Muscle layer of colon (tissue), 2 donors: ENCODE measurements around the gene TPM3.

ENCODE experiments used
- H3K27ac ChIP-seq: one replicate; pipeline ENCODE4 v1.7.0; 2013; ENCODE audit warnings: low read depth, mild to moderate bottlenecking, low read length, moderate library complexity
- H3K27me3 ChIP-seq, 2 donors: one replicate each; pipeline ENCODE4 v1.7.0; 2013; ENCODE audit warnings: low read length in 2 of 2, mild to moderate bottlenecking in 2 of 2; ENCODE audit not compliant: insufficient read depth in 2 of 2, control insufficient read depth in 1 of 2
- H3K36me3 ChIP-seq: one replicate; pipeline ENCODE4 v1.7.0; 2013; ENCODE audit warnings: mild to moderate bottlenecking, low read length; ENCODE audit not compliant: insufficient read depth
- H3K4me1 ChIP-seq: one replicate; pipeline ENCODE4 v1.7.0; 2013; ENCODE audit warnings: mild to moderate bottlenecking, low read length; ENCODE audit not compliant: insufficient read depth
- H3K4me3 ChIP-seq, 2 donors: one replicate each; pipeline ENCODE4 v1.7.0; 2013; ENCODE audit warnings: low read length in 2 of 2, low read depth in 1 of 2, mild to moderate bottlenecking in 1 of 2, moderate library complexity in 1 of 2
- H3K9ac ChIP-seq: one replicate; pipeline ENCODE4 v1.7.0; 2013; ENCODE audit warnings: low read length
- H3K9me3 ChIP-seq: one replicate; pipeline ENCODE4 v1.7.0; 2013; ENCODE audit warnings: mild to moderate bottlenecking, low read length
- donor health status: abdominal sarcoma.
- donor health status: Adenocarcinoma of cecum.

The TPM3 gene

GRCh38 chr1:154179946-154180687 lies 11.8 kb downstream of the TPM3 start:
- Histone ChIP-seq H3K36me3 (peaks cover 5% of the 10 kb centered on the region), H3K9me3 (no peaks in the 10 kb centered on the region), H3K9ac (no peak overlapping the region), H3K27me3 (no peaks in the 10 kb centered on the region), H3K27ac (no peak overlapping the region), H3K4me1 (peaks cover 57% of the 10 kb centered on the region), H3K4me3 (no peak overlapping the region)

GRCh38 chr1:154178911-154179811 lies 12.7 kb downstream of the TPM3 start:
- peaks cover 57% of the 10 kb centered on the region for H3K4me1 ChIP-seq
- H3K9me3 ChIP-seq = no peaks in the 10 kb centered on the region
- H3K9ac ChIP-seq = no peak overlapping the region
- no peaks in the 10 kb centered on the region for H3K27me3 ChIP-seq
- H3K27ac ChIP-seq = no peak overlapping the region
- peaks cover 8% of the 10 kb centered on the region for H3K36me3 ChIP-seq
- H3K4me3 ChIP-seq = no peak overlapping the region

DNA sequence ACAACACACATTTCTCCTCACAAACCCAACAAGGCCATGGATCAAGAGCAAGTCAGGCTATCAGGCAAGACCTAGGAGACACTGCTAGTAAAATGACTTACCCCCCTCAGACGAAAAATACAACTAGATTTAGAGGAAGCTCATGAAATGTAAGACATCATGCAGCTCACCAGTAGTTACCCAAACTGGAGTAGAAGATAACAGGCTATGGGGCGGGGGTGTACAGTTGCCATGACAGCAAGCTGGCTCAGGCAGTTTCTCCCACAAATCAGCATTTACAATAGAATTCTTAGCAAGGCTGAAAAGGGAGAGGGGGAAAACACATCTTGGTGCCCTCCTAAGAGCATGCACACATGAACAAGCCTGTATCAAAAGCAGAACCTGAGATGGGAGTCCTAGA lies 13.9 kb downstream of the TPM3 start:
- peaks cover 53% of the 10 kb centered on the region for H3K4me1 ChIP-seq
- H3K9ac ChIP-seq = no peak overlapping the region
- no peaks in the 10 kb centered on the region for H3K27me3 ChIP-seq
- H3K4me3 ChIP-seq = no peak overlapping the region
- no peaks in the 10 kb centered on the region for H3K9me3 ChIP-seq
- peaks cover 10% of the 10 kb centered on the region for H3K36me3 ChIP-seq
- no peak overlapping the region for H3K27ac ChIP-seq

GRCh38 chr1:154176337-154176736 lies 15.6 kb downstream of the TPM3 start:
- Histone ChIP-seq H3K27me3 (no peaks in the 10 kb centered on the region), H3K9me3 (no peaks in the 10 kb centered on the region), H3K36me3 (peaks cover 27% of the 10 kb centered on the region), H3K4me3 (no peak overlapping the region), H3K9ac (no peak overlapping the region), H3K27ac (no peak overlapping the region), H3K4me1 (peaks cover 46% of the 10 kb centered on the region)

DNA sequence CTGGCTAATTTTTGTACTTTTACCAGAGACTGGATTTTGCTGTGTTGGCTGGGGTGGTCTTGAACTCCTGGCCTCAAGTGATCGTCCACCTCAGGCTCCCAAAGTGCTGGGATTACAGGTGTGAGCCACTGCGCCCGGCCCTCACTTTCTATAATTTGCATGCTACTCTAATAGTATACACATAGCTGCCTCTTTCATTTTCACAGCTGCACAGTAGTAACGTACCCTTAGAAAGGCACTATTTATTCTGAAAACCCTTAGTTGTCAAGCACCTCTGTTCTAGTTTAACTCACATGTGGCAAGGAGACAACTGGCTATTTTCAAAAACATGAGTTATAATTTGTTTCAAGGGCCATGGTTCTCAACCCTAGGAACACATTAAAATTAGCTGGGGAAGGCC lies 17.2 kb downstream of the TPM3 start:
- H3K27ac ChIP-seq = no peak overlapping the region
- H3K36me3 ChIP-seq = peaks cover 44% of the 10 kb centered on the region
- H3K4me1 ChIP-seq = peaks cover 32% of the 10 kb centered on the region
- H3K4me3 ChIP-seq = no peak overlapping the region
- H3K9me3 ChIP-seq = no peaks in the 10 kb centered on the region
- H3K27me3 ChIP-seq = no peaks in the 10 kb centered on the region
- H3K9ac ChIP-seq = no peak overlapping the region

- no peaks in the 10 kb centered on the region for H3K9me3 ChIP-seq
- H3K4me3 ChIP-seq = no peak overlapping the region
- no peak overlapping the region for H3K27ac ChIP-seq
- no peaks in the 10 kb centered on the region for H3K27me3 ChIP-seq
- H3K9ac ChIP-seq = no peak overlapping the region
- H3K36me3 ChIP-seq = peaks cover 59% of the 10 kb centered on the region
- H3K4me1 ChIP-seq = peaks cover 11% of the 10 kb centered on the region
Measured at GRCh38 chr1:154171880-154172279, 20.0 kb downstream of the TPM3 start.

- Histone ChIP-seq H3K27ac (no peak overlapping the region), H3K4me3 (no peak overlapping the region), H3K9me3 (no peaks in the 10 kb centered on the region), H3K4me1 (peaks cover 4% of the 10 kb centered on the region), H3K36me3 (peaks cover 65% of the 10 kb centered on the region), H3K27me3 (no peaks in the 10 kb centered on the region), H3K9ac (no peak overlapping the region)
Measured at GRCh38 chr1:154171223-154171583, 20.7 kb downstream of the TPM3 start.

- Histone ChIP-seq H3K27me3 (no peaks in the 10 kb centered on the region), H3K4me3 (no peak overlapping the region), H3K36me3 (peaks cover 70% of the 10 kb centered on the region), H3K9me3 (no peaks in the 10 kb centered on the region), H3K27ac (no peak overlapping the region), H3K9ac (no peak overlapping the region), H3K4me1 (no peaks in the 10 kb centered on the region)
Measured at GRCh38 chr1:154170547-154171222, 21.2 kb downstream of the TPM3 start.

DNA sequence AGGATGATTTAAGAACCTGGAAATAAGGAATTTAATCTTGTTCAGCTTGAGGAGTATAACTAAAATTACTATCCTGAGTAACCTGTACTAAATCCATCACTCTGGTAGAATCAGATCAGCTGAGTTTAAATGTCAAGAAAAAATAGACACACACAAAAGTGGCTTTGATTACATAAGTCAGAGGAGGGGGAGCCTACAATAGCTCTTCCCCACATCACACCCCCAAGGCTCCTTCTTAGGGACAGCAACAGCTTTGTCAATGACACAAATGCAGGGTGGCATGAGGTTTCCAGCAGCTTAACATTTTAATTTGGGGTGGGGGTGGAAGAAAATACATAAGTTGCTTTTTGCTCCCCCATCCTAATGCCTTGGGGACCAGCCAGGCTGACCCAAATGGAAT lies 24.4 kb downstream of the TPM3 start:
- Histone ChIP-seq H3K4me3 (no peak overlapping the region), H3K36me3 (peaks cover 77% of the 10 kb centered on the region), H3K9ac (no peak overlapping the region), H3K27me3 (no peaks in the 10 kb centered on the region), H3K4me1 (no peaks in the 10 kb centered on the region), H3K9me3 (no peaks in the 10 kb centered on the region), H3K27ac (no peak overlapping the region)

GRCh38 chr1:154166207-154166606 lies 25.7 kb downstream of the TPM3 start:
- H3K4me3 ChIP-seq = no peak overlapping the region
- H3K36me3 ChIP-seq = peaks cover 65% of the 10 kb centered on the region
- H3K4me1 ChIP-seq = no peaks in the 10 kb centered on the region
- H3K27ac ChIP-seq = no peak overlapping the region
- no peaks in the 10 kb centered on the region for H3K27me3 ChIP-seq
- H3K9ac ChIP-seq = no peak overlapping the region
- no peaks in the 10 kb centered on the region for H3K9me3 ChIP-seq

DNA sequence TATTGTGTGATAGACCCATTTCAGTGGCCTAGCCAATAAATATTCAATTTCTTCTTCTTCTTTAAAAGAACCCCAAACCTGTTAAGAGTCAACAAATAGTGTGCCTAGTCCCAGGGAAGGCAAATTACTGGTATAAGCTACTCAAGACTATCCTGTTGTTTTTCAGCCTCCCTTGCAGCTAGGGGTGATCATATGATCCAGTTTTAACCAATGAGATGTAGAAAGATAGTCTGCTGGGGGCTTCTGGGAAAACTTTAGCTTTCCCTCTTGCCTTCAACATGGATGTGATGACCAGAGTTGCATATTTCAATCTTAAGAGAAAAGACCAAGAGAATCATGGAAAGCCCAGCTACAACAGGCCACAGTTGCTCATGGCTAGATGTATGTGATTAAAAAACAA lies 32.3 kb downstream of the TPM3 start:
- H3K4me3 ChIP-seq = no peak overlapping the region
- H3K27ac ChIP-seq = no peak overlapping the region
- H3K36me3 ChIP-seq = peaks cover 39% of the 10 kb centered on the region
- H3K9ac ChIP-seq = no peak overlapping the region
- no peaks in the 10 kb centered on the region for H3K9me3 ChIP-seq
- no peaks in the 10 kb centered on the region for H3K27me3 ChIP-seq
- peaks cover 17% of the 10 kb centered on the region for H3K4me1 ChIP-seq
